ENCODE results near the gene EXOC6B.

GRCh38 chr2:72155737-72156136 is 670.1 kb downstream of the EXOC6B start:
- TF ChIP-seq CTCF (IDR thresholded peaks at IDR 0.05) (no peak), POLR2A (IDR thresholded peaks at IDR 0.05) (no peak)

All from esophagus squamous epithelium (tissue), 4 donors.